ENCODE results near the gene PDLIM5. TPM values are rescaled to one million over a fixed set of nuclear protein-coding genes. Genes with fewer than 3 reads are reported as not detected.
A peak's percentile ranks its signal among the peaks of the same experiment; 100 is the strongest.

Gene PDLIM5
- polyA plus RNA-seq, 1 donor (not counting 4 experiments of a cell fraction or from before 2014, with no cell fraction given): 112 TPM

DNA sequence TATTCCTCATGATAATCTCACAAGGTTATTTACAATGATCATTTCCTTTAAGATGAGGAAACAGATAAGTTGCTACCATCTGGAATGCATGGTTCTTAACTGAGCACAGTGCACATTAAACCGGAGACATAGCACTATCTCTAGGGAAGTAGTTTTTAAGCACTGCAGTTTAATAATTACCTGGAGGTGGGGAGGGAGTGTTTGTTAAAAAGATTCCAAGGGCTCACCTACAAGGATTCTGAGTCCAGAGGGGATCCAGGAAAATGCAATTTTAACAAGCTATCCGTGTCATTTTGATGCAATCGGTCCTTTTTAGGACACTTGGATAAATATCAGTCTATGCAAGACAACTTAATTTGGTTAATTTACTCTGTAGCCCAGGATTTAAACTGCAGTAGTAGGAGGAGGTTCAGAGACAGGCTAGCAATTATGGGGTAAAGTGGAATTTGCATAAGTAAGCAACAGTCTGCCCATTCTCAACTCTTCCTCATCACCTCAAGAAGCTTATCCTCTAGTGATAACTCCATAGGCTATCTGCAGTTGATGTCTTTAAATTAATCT, 2.8 kb upstream of the PDLIM5 start:
- FAIRE-seq: no peak
- TF ChIP-seq CTCF (optimal IDR thresholded peaks at IDR 0.05 in 1 of 3, IDR thresholded peaks at IDR 0.05 in 1 of 3, conservative IDR thresholded peaks at IDR 0.05 in 1 of 3; ENCODE audit: extremely low read depth in 1 of 3, insufficient read depth in 2 of 3, low read length in 3 of 3) (no peak), EZH2 (IDR thresholded peaks at IDR 0.05; ENCODE audit: low read length) (no peak)
- H3K4me3 ChIP-seq (ENCODE audit: control insufficient read depth in 2 of 3, extremely low read depth in 1 of 3, insufficient read depth in 2 of 3, low read depth in 1 of 3, low read length in 3 of 3): no peak overlapping the region
- no peaks in the 10 kb centered on the region for H3K9me3 ChIP-seq (ENCODE audit: control insufficient read depth, low read depth, low read length)
- dilution Hi-C loops (cut with MboI; ENCODE audit: extremely low pct_ligation_motif_present, low sequenced_read_pairs): no loop called here
- H3K9ac ChIP-seq (ENCODE audit: control insufficient read depth, extremely low read depth, insufficient read depth, low read length): no peak overlapping the region
- H3K36me3 ChIP-seq (ENCODE audit: control insufficient read depth in 2 of 2, extremely low read depth in 1 of 2, insufficient read depth in 2 of 2, low read length in 2 of 2): no peaks in the 10 kb centered on the region
- H3K4me1 ChIP-seq (ENCODE audit: control insufficient read depth, extremely low read depth, insufficient read depth, low read length): peaks cover 27% of the 10 kb centered on the region
- H4K20me1 ChIP-seq (ENCODE audit: control insufficient read depth, extremely low read depth, insufficient read depth, low read length): no peaks in the 10 kb centered on the region
- H3K27ac ChIP-seq (ENCODE audit: control insufficient read depth, insufficient read depth, low read length): no peak overlapping the region
- no peak overlapping the region for H2AFZ ChIP-seq (ENCODE audit: control insufficient read depth, low read length)
- DNase-seq (ENCODE audit: low read depth, low spot score): no peak
- H3K27me3 ChIP-seq (ENCODE audit: control insufficient read depth, extremely low read depth, insufficient read depth, low read length): no peaks in the 10 kb centered on the region
- peaks cover 21% of the 10 kb centered on the region for H3K79me2 ChIP-seq (ENCODE audit: control insufficient read depth, insufficient read depth, low read length)
- no peaks in the 10 kb centered on the region for H3K9me1 ChIP-seq (ENCODE audit: control insufficient read depth, extremely low read depth, insufficient read depth, low read length)
- no peak overlapping the region for H3K4me2 ChIP-seq (ENCODE audit: control insufficient read depth, extremely low read depth, insufficient read depth, low read depth, low read length)

DNA sequence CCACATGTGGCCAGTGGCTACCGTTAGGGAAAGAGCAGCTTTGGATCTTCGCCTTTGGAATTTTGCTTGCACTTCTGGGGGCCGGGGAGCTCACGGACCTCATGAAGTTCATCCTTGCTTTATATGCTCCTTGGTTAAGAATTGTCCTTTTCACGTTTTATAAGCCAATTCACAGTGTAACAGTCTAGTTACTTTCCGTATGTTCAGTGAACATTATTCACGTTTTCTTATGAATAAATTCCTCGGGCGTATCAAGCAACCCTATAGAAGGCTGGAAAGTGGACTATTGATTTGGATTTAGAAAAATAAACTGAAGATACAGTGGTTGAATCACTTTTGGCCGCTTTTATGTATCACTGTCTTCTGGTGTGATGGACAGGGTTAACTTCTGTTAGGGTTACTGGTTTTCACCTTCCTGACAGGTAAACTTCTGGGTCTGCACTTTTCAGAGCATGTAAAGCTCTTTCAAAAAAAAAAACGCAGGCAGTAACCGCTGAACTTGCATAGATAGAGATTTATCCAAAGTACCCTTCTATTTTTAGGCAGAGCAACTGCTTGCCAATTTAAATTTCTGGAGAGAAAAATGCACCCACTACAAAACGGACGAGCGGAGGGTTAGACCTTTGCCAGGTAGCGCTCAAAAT, 569 bp upstream of the PDLIM5 start:
- DNase-seq (ENCODE audit: low read depth, low spot score) (no peak), FAIRE-seq (peak; percentile 41)
- Histone ChIP-seq H3K4me3 (ENCODE audit: control insufficient read depth in 2 of 3, extremely low read depth in 1 of 3, insufficient read depth in 2 of 3, low read depth in 1 of 3, low read length in 3 of 3) (peak overlapping the region; percentile 66 to 96 (median 92)), H3K9ac (ENCODE audit: control insufficient read depth, extremely low read depth, insufficient read depth, low read length) (peak overlapping the region; percentile 89), H2AFZ (ENCODE audit: control insufficient read depth, low read length) (peak overlapping the region; percentile 38), H3K9me1 (ENCODE audit: control insufficient read depth, extremely low read depth, insufficient read depth, low read length) (no peaks in the 10 kb centered on the region), H3K4me1 (ENCODE audit: control insufficient read depth, extremely low read depth, insufficient read depth, low read length) (peaks cover 35% of the 10 kb centered on the region), H3K9me3 (ENCODE audit: control insufficient read depth, low read depth, low read length) (no peaks in the 10 kb centered on the region), H3K4me2 (ENCODE audit: control insufficient read depth, extremely low read depth, insufficient read depth, low read depth, low read length) (peak overlapping the region; percentile 76), H3K27ac (ENCODE audit: control insufficient read depth, insufficient read depth, low read length) (peak overlapping the region; percentile 63), H3K79me2 (ENCODE audit: control insufficient read depth, insufficient read depth, low read length) (peaks cover 44% of the 10 kb centered on the region), H3K36me3 (ENCODE audit: control insufficient read depth in 2 of 2, extremely low read depth in 1 of 2, insufficient read depth in 2 of 2, low read length in 2 of 2) (peaks cover 0 to 4% of the 10 kb centered on the region in 2 experiments), H3K27me3 (ENCODE audit: control insufficient read depth, extremely low read depth, insufficient read depth, low read length) (no peaks in the 10 kb centered on the region), H4K20me1 (ENCODE audit: control insufficient read depth, extremely low read depth, insufficient read depth, low read length) (no peaks in the 10 kb centered on the region)
- TF ChIP-seq CTCF (optimal IDR thresholded peaks at IDR 0.05 in 1 of 3, IDR thresholded peaks at IDR 0.05 in 1 of 3, conservative IDR thresholded peaks at IDR 0.05 in 1 of 3; ENCODE audit: extremely low read depth in 1 of 3, insufficient read depth in 2 of 3, low read length in 3 of 3) (no peak), EZH2 (IDR thresholded peaks at IDR 0.05; ENCODE audit: low read length) (no peak)
- dilution Hi-C loops (cut with MboI; ENCODE audit: extremely low pct_ligation_motif_present, low sequenced_read_pairs): no loop called here
